Rectal smooth muscle tissue (tissue), 1 donor: ENCODE results near the gene KRT33A.

Experiments used
- H3K27ac ChIP-seq: one replicate; pipeline ENCODE4 v1.7.0; 2013; ENCODE audit warnings: low read depth, low read length, inconsistent platforms
- H3K27me3 ChIP-seq: one replicate; pipeline ENCODE4 v1.7.0; 2013; ENCODE audit warnings: low read length; ENCODE audit not compliant: control insufficient read depth, insufficient read depth
- H3K36me3 ChIP-seq: one replicate; pipeline ENCODE4 v1.7.0; 2013; ENCODE audit warnings: low read length; ENCODE audit not compliant: control insufficient read depth, insufficient read depth
- H3K4me1 ChIP-seq: one replicate; pipeline ENCODE4 v1.7.0; 2013; ENCODE audit warnings: low read length; ENCODE audit not compliant: control insufficient read depth, insufficient read depth
- H3K4me3 ChIP-seq: one replicate; pipeline ENCODE4 v1.7.0; 2013; ENCODE audit warnings: low read length
- H3K9ac ChIP-seq: one replicate; pipeline ENCODE4 v1.7.0; 2013; ENCODE audit warnings: low read length

KRT33A gene

GRCh38 chr17:41302981-41303380 is 47.6 kb downstream of the KRT33A start:
- Histone ChIP-seq H3K4me1 (no peaks in the 10 kb centered on the region), H3K27ac (no peak overlapping the region), H3K4me3 (no peak overlapping the region), H3K36me3 (no peaks in the 10 kb centered on the region), H3K27me3 (no peaks in the 10 kb centered on the region), H3K9ac (no peak overlapping the region)

- H3K36me3 ChIP-seq, result no peaks in the 10 kb centered on the region
- H3K27me3 ChIP-seq, result no peaks in the 10 kb centered on the region
- no peak within 1 kb of the TSS for H3K4me3 ChIP-seq
- H3K4me1 ChIP-seq, result no peaks in the 10 kb centered on the region
- H3K27ac ChIP-seq, result no peak within 1 kb of the TSS
- H3K9ac ChIP-seq, result no peak within 1 kb of the TSS
Measured at GRCh38 chr17:41301916-41302901, 48.4 kb downstream of the KRT33A start, which contains the start of gene KRTAP29-1. Gene KRTAP29-1 (minus strand): TSS chr17:41302851. CDS start chr17:41302851, 0 bp downstream.

GRCh38 chr17:41301204-41301790 is 49.3 kb downstream of the KRT33A start:
- Histone ChIP-seq H3K27ac (no peak overlapping the region), H3K4me3 (no peak overlapping the region)

GRCh38 chr17:41298458-41299135 is 52.0 kb downstream of the KRT33A start:
- Histone ChIP-seq H3K27ac (no peak overlapping the region), H3K4me1 (no peaks in the 10 kb centered on the region), H3K4me3 (no peak overlapping the region), H3K9ac (no peak overlapping the region), H3K36me3 (no peaks in the 10 kb centered on the region), H3K27me3 (no peaks in the 10 kb centered on the region)

More at GRCh38 chr17:41301204-41301790, 49.3 kb downstream of the KRT33A start:
- no peak overlapping the region for H3K9ac ChIP-seq
- H3K4me1 ChIP-seq, result no peaks in the 10 kb centered on the region
- no peaks in the 10 kb centered on the region for H3K27me3 ChIP-seq
- H3K36me3 ChIP-seq, result no peaks in the 10 kb centered on the region

- Histone ChIP-seq H3K9ac (no peak overlapping the region), H3K4me3 (no peak overlapping the region), H3K27me3 (no peaks in the 10 kb centered on the region), H3K27ac (no peak overlapping the region), H3K36me3 (no peaks in the 10 kb centered on the region), H3K4me1 (no peaks in the 10 kb centered on the region)
Measured at GRCh38 chr17:41296846-41297245, 53.8 kb downstream of the KRT33A start.
